A549 (cell line): ENCODE data around the gene KCTD12.

Source experiments
- BHLHE40 ChIP-seq: IDR thresholded peaks from 2 replicates; pipeline ENCODE4 v1.6.1; 2012; ENCODE audit warnings: low read depth, low read length, inconsistent platforms
- CTCF ChIP-seq: fragments of >200 bp; sonication (Bioruptor Twin); formaldehyde crosslinking; IDR thresholded peaks from 3 replicates; pipeline ENCODE4 v1.5.1; 2016
- EHMT2 ChIP-seq: fragments of 200-600 bp; sonication (generic); IDR thresholded peaks from 2 replicates; pipeline ENCODE4 v1.6.1; 2016; ENCODE audit warnings: antibody characterized with exemption, low read depth, mild to moderate bottlenecking, moderate library complexity
- POLR2A ChIP-seq: IDR thresholded peaks from 2 replicates; pipeline ENCODE4 v1.6.1; 2012; ENCODE audit warnings: mild to moderate bottlenecking, low read length
- RARB ChIP-seq: fragments of 250-450 bp; sonication (Bioruptor Pico); IDR thresholded peaks from 2 replicates; pipeline ENCODE4 v1.8.0; 2021; ENCODE audit warnings: mild to moderate bottlenecking, moderate library complexity
- RFX5 ChIP-seq: fragments of 450-650 bp; IDR thresholded peaks from 2 replicates; pipeline ENCODE4 v1.7.1; 2014; ENCODE audit warnings: antibody characterized with exemption, mild to moderate bottlenecking, moderate library complexity
- RNF2 ChIP-seq: fragments of 200-600 bp; sonication (generic); IDR thresholded peaks from 2 replicates; pipeline ENCODE4 v1.6.1; 2016; ENCODE audit warnings: low read depth, mild to moderate bottlenecking, antibody characterized with exemption, moderate library complexity, borderline replicate concordance
- TF ChIP-seq, protein P1 (sequence below): fragments of 200-600 bp; sonication (generic); IDR thresholded peaks from 2 replicates; pipeline ENCODE4 v1.6.1; 2016; ENCODE audit warnings: antibody characterized with exemption, mild to moderate bottlenecking, moderate library complexity
- TF ChIP-seq, protein P2 (sequence below): IDR thresholded peaks from 2 replicates; pipeline ENCODE4 v1.6.1; 2012
- TF ChIP-seq, protein P3 (sequence below): fragments of 150-350 bp; IDR thresholded peaks from 2 replicates; pipeline ENCODE4 v1.6.1; 2014; ENCODE audit warnings: low read depth, mild to moderate bottlenecking, low read length

DNA sequence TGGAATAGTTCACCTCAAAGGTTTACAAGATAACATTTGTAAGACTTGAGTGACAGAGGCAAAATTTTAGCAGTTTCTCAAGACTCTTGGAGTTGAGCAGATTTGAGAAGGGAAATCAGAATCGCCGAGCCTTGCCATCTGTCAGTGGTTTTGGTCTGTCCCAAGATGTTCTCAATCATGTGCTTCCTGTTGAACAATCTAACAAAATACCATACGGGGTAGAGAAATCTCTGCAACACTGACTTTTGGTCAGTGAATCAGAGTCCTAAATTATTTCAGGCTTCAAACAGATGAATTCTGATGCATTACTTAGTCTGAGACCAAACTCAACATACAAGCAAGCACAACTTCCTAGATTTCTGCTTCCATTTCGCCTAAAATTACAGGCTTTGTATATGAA lies 3.8 kb downstream of the KCTD12 start:
- TF ChIP-seq RNF2 (no peak), POLR2A (no peak), CTCF (no peak), BHLHE40 (no peak), RFX5 (no peak), EHMT2 (no peak), RARB (CRISPR knock-in tag) (no peak)
- TF ChIP-seq, protein P1, sequence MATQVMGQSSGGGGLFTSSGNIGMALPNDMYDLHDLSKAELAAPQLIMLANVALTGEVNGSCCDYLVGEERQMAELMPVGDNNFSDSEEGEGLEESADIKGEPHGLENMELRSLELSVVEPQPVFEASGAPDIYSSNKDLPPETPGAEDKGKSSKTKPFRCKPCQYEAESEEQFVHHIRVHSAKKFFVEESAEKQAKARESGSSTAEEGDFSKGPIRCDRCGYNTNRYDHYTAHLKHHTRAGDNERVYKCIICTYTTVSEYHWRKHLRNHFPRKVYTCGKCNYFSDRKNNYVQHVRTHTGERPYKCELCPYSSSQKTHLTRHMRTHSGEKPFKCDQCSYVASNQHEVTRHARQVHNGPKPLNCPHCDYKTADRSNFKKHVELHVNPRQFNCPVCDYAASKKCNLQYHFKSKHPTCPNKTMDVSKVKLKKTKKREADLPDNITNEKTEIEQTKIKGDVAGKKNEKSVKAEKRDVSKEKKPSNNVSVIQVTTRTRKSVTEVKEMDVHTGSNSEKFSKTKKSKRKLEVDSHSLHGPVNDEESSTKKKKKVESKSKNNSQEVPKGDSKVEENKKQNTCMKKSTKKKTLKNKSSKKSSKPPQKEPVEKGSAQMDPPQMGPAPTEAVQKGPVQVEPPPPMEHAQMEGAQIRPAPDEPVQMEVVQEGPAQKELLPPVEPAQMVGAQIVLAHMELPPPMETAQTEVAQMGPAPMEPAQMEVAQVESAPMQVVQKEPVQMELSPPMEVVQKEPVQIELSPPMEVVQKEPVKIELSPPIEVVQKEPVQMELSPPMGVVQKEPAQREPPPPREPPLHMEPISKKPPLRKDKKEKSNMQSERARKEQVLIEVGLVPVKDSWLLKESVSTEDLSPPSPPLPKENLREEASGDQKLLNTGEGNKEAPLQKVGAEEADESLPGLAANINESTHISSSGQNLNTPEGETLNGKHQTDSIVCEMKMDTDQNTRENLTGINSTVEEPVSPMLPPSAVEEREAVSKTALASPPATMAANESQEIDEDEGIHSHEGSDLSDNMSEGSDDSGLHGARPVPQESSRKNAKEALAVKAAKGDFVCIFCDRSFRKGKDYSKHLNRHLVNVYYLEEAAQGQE: no peak
- TF ChIP-seq, protein P2, sequence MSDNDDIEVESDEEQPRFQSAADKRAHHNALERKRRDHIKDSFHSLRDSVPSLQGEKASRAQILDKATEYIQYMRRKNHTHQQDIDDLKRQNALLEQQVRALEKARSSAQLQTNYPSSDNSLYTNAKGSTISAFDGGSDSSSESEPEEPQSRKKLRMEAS: no peak
- TF ChIP-seq, protein P3, sequence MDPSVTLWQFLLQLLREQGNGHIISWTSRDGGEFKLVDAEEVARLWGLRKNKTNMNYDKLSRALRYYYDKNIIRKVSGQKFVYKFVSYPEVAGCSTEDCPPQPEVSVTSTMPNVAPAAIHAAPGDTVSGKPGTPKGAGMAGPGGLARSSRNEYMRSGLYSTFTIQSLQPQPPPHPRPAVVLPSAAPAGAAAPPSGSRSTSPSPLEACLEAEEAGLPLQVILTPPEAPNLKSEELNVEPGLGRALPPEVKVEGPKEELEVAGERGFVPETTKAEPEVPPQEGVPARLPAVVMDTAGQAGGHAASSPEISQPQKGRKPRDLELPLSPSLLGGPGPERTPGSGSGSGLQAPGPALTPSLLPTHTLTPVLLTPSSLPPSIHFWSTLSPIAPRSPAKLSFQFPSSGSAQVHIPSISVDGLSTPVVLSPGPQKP: no peak
